ENCODE measurements around the gene MYL12B.

Gene MYL12B

GRCh38 chr18:3245185-3245564, 16.8 kb upstream of the MYL12B start:
- no peak overlapping the region for H3K9ac ChIP-seq (ENCODE audit: low read depth, low read length)
- H3K27me3 ChIP-seq (ENCODE audit: control insufficient read depth, insufficient read depth, low read length) = no peaks in the 10 kb centered on the region
- peaks cover 4% of the 10 kb centered on the region for H3K36me3 ChIP-seq (ENCODE audit: control insufficient read depth, insufficient read depth, low read length)
- H3K9me3 ChIP-seq (ENCODE audit: control insufficient read depth, insufficient read depth, low read length) = no peaks in the 10 kb centered on the region
- peak overlapping the region; percentile 82 for H3K4me3 ChIP-seq (ENCODE audit: low read depth, low read length)
- H3K4me1 ChIP-seq (ENCODE audit: control insufficient read depth, insufficient read depth, low read length) = peaks cover 6% of the 10 kb centered on the region

- no peaks in the 10 kb centered on the region for H3K9me3 ChIP-seq (ENCODE audit: control insufficient read depth, insufficient read depth, low read length)
- peak overlapping the region; percentile 82 for H3K4me3 ChIP-seq (ENCODE audit: low read depth, low read length)
- peaks cover 11% of the 10 kb centered on the region for H3K4me1 ChIP-seq (ENCODE audit: control insufficient read depth, insufficient read depth, low read length)
- peaks cover 4% of the 10 kb centered on the region for H3K36me3 ChIP-seq (ENCODE audit: control insufficient read depth, insufficient read depth, low read length)
- no peaks in the 10 kb centered on the region for H3K27me3 ChIP-seq (ENCODE audit: control insufficient read depth, insufficient read depth, low read length)
- H3K9ac ChIP-seq (ENCODE audit: low read depth, low read length) = peak overlapping the region; percentile 74
Measured at GRCh38 chr18:3245853-3246634, 15.9 kb upstream of the MYL12B start.

GRCh38 chr18:3246635-3247239, 15.2 kb upstream of the MYL12B start:
- Histone ChIP-seq H3K9ac (ENCODE audit: low read depth, low read length) (peak overlapping the region; percentile 74), H3K9me3 (ENCODE audit: control insufficient read depth, insufficient read depth, low read length) (no peaks in the 10 kb centered on the region), H3K27me3 (ENCODE audit: control insufficient read depth, insufficient read depth, low read length) (no peaks in the 10 kb centered on the region), H3K4me1 (ENCODE audit: control insufficient read depth, insufficient read depth, low read length) (peaks cover 11% of the 10 kb centered on the region), H3K36me3 (ENCODE audit: control insufficient read depth, insufficient read depth, low read length) (peaks cover under 1% of the 10 kb centered on the region), H3K4me3 (ENCODE audit: low read depth, low read length) (peak overlapping the region; percentile 82)

- Histone ChIP-seq H3K4me3 (ENCODE audit: low read depth, low read length) (peak within 1 kb of the TSS; percentile 98), H3K36me3 (ENCODE audit: control insufficient read depth, insufficient read depth, low read length) (no peaks in the 10 kb centered on the region), H3K9me3 (ENCODE audit: control insufficient read depth, insufficient read depth, low read length) (no peaks in the 10 kb centered on the region), H3K4me1 (ENCODE audit: control insufficient read depth, insufficient read depth, low read length) (peaks cover 11% of the 10 kb centered on the region), H3K27me3 (ENCODE audit: control insufficient read depth, insufficient read depth, low read length) (no peaks in the 10 kb centered on the region), H3K9ac (ENCODE audit: low read depth, low read length) (peak within 1 kb of the TSS; percentile 100)
Measured at GRCh38 chr18:3247240-3248061, 14.5 kb upstream of the MYL12B start, which contains the start of gene MYL12A. MYL12A (plus strand) TSS chr18:3247801; CDS start chr18:3253248, 5,447 bp downstream.

GRCh38 chr18:3248062-3248657, 13.8 kb upstream of the MYL12B start:
- no peaks in the 10 kb centered on the region for H3K27me3 ChIP-seq (ENCODE audit: control insufficient read depth, insufficient read depth, low read length)
- H3K36me3 ChIP-seq (ENCODE audit: control insufficient read depth, insufficient read depth, low read length) = peaks cover under 1% of the 10 kb centered on the region
- peak overlapping the region; percentile 98 for H3K4me3 ChIP-seq (ENCODE audit: low read depth, low read length)
- peaks cover 11% of the 10 kb centered on the region for H3K4me1 ChIP-seq (ENCODE audit: control insufficient read depth, insufficient read depth, low read length)
- H3K9ac ChIP-seq (ENCODE audit: low read depth, low read length) = peak overlapping the region; percentile 100
- H3K9me3 ChIP-seq (ENCODE audit: control insufficient read depth, insufficient read depth, low read length) = no peaks in the 10 kb centered on the region

- no peaks in the 10 kb centered on the region for H3K9me3 ChIP-seq (ENCODE audit: control insufficient read depth, insufficient read depth, low read length)
- peak overlapping the region; percentile 98 for H3K4me3 ChIP-seq (ENCODE audit: low read depth, low read length)
- peaks cover 11% of the 10 kb centered on the region for H3K4me1 ChIP-seq (ENCODE audit: control insufficient read depth, insufficient read depth, low read length)
- H3K27me3 ChIP-seq (ENCODE audit: control insufficient read depth, insufficient read depth, low read length) = no peaks in the 10 kb centered on the region
- H3K9ac ChIP-seq (ENCODE audit: low read depth, low read length) = peak overlapping the region; percentile 100
- H3K36me3 ChIP-seq (ENCODE audit: control insufficient read depth, insufficient read depth, low read length) = peaks cover 7% of the 10 kb centered on the region
Measured at GRCh38 chr18:3248658-3249359, 13.1 kb upstream of the MYL12B start.

- Histone ChIP-seq H3K9ac (ENCODE audit: low read depth, low read length) (no peak overlapping the region), H3K36me3 (ENCODE audit: control insufficient read depth, insufficient read depth, low read length) (peaks cover 18% of the 10 kb centered on the region), H3K9me3 (ENCODE audit: control insufficient read depth, insufficient read depth, low read length) (no peaks in the 10 kb centered on the region), H3K4me3 (ENCODE audit: low read depth, low read length) (peak overlapping the region; percentile 7), H3K4me1 (ENCODE audit: control insufficient read depth, insufficient read depth, low read length) (peaks cover 11% of the 10 kb centered on the region), H3K27me3 (ENCODE audit: control insufficient read depth, insufficient read depth, low read length) (no peaks in the 10 kb centered on the region)
Measured at GRCh38 chr18:3250237-3251107, 11.5 kb upstream of the MYL12B start.

GRCh38 chr18:3251249-3251962, 10.5 kb upstream of the MYL12B start:
- H3K4me3 ChIP-seq (ENCODE audit: low read depth, low read length) = no peak overlapping the region
- H3K9ac ChIP-seq (ENCODE audit: low read depth, low read length) = no peak overlapping the region
- H3K4me1 ChIP-seq (ENCODE audit: control insufficient read depth, insufficient read depth, low read length) = peaks cover 14% of the 10 kb centered on the region
- H3K36me3 ChIP-seq (ENCODE audit: control insufficient read depth, insufficient read depth, low read length) = peaks cover 18% of the 10 kb centered on the region
- H3K27me3 ChIP-seq (ENCODE audit: control insufficient read depth, insufficient read depth, low read length) = no peaks in the 10 kb centered on the region
- no peaks in the 10 kb centered on the region for H3K9me3 ChIP-seq (ENCODE audit: control insufficient read depth, insufficient read depth, low read length)

GRCh38 chr18:3251963-3252277, 10.0 kb upstream of the MYL12B start:
- no peak overlapping the region for H3K9ac ChIP-seq (ENCODE audit: low read depth, low read length)
- no peaks in the 10 kb centered on the region for H3K9me3 ChIP-seq (ENCODE audit: control insufficient read depth, insufficient read depth, low read length)
- H3K4me3 ChIP-seq (ENCODE audit: low read depth, low read length) = no peak overlapping the region
- H3K36me3 ChIP-seq (ENCODE audit: control insufficient read depth, insufficient read depth, low read length) = peaks cover 18% of the 10 kb centered on the region
- peaks cover 14% of the 10 kb centered on the region for H3K4me1 ChIP-seq (ENCODE audit: control insufficient read depth, insufficient read depth, low read length)
- no peaks in the 10 kb centered on the region for H3K27me3 ChIP-seq (ENCODE audit: control insufficient read depth, insufficient read depth, low read length)

GRCh38 chr18:3252843-3253242, 9.1 kb upstream of the MYL12B start:
- peaks cover 18% of the 10 kb centered on the region for H3K36me3 ChIP-seq (ENCODE audit: control insufficient read depth, insufficient read depth, low read length)

More at GRCh38 chr18:3252843-3253242, 9.1 kb upstream of the MYL12B start:
- H3K9ac ChIP-seq (ENCODE audit: low read depth, low read length) = no peak overlapping the region
- H3K9me3 ChIP-seq (ENCODE audit: control insufficient read depth, insufficient read depth, low read length) = no peaks in the 10 kb centered on the region
- H3K4me1 ChIP-seq (ENCODE audit: control insufficient read depth, insufficient read depth, low read length) = peaks cover 14% of the 10 kb centered on the region
- no peaks in the 10 kb centered on the region for H3K27me3 ChIP-seq (ENCODE audit: control insufficient read depth, insufficient read depth, low read length)
- H3K4me3 ChIP-seq (ENCODE audit: low read depth, low read length) = no peak overlapping the region

Measured in iPS-15b (cell line).